ENCODE results near the gene FOXF2.

DNA sequence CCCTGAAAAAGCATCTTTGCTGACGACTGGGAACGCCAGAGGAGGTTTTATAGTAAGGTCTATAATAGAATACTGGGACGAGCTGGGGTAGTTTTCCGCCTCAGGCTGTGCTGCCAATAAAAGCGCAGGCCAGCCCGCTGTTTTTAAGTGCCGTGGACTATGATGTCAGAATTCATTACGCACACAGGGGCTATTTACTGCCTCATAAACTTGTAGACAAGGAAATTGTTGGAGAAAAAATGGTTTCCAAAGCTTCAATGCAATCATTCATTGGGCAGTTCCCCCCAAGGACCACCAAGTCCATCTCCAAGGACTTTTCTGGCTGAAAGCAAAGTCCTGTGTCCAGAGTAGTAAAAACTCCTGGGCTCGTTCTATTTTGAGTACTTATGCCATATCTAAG lies 20.4 kb upstream of the FOXF2 start:
- TF ChIP-seq ZNF274 (IDR thresholded peaks at IDR 0.05; ENCODE audit: low read depth, low read length) (no peak), YY1 (IDR thresholded peaks at IDR 0.05; ENCODE audit: insufficient read depth, insufficient read length) (no peak), SUZ12 (IDR thresholded peaks at IDR 0.05; ENCODE audit: extremely low read depth, insufficient read depth, insufficient read length) (no peak)

All from NT2/D1 (cell line).